CD4-positive, alpha-beta T cell treated with Interleukin-17A for 1 hour (primary cell): ENCODE data around the gene RAB43.

ENCODE experiments used
- DNase-seq: peaks from one replicate; pipeline ENCODE4 v3.0.0-alpha.2; 2020

RAB43 gene

DNA sequence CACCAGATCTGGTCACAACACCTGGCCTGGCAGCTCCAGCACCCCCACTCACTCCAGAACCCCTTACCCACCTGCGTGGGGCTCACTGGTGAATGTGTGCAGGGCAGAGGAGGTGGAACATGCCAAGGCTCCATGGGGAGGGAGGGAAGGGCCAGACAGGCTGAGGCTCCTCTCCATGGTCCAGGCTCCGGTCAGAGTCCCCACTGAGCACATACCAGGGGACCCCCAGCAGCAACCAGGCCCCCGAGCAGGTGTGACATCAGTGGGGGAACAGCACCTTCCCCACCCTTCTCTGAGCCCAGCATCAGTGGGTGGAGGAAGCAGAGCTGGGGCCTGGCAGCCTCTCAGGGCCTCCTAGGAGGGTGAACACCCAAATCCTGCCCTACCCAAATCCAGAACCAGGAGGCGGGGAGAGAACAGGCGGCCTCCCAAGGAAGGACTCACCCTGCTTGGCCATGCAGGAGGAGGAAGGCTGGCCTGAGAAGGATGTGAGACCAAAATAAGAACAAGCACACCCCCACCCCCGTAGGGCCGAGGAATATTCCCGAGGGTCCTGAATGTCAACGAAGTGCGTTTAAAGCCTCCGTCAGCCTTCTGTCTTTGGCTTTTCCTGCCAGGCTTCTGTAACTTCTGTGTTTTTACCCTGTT is 62.2 kb downstream of the RAB43 start:
- no peak for DNase-seq

DNA sequence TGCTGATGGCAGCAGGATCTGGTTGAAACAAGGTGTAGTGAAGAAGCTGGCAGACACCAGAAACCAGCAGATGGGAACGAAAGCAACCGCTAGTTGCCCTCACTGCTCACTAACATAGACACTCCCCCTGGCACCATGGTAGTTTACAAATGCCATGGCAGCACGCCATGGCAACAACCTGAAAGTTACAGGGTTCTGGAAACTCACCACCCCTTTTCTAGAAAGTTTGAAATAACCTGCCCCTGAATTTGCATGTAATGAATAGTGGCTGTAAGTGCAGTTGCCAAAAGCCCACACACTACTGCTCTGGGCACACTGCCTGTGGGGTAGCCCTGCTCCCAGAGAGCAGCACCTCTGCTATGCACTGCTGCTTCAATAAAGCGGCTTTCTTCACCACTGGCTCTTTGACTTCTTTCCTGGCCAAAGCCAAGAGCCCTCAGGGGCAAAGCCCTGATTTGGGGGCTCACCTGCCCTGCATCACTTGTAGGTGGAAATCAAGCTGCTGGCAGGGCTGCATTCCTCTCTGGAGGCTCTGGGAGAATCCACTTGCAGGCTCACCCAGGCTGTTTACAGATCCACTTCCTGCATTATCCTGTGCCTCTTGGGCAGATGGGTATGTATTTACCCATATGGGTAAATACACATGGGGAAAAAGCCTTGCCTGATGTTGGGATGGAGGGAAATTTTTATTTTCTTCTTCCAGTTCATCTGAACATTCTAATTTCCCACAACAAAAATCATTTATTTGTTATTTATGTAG is 63.0 kb downstream of the RAB43 start:
- peak; percentile 15 for DNase-seq

DNA sequence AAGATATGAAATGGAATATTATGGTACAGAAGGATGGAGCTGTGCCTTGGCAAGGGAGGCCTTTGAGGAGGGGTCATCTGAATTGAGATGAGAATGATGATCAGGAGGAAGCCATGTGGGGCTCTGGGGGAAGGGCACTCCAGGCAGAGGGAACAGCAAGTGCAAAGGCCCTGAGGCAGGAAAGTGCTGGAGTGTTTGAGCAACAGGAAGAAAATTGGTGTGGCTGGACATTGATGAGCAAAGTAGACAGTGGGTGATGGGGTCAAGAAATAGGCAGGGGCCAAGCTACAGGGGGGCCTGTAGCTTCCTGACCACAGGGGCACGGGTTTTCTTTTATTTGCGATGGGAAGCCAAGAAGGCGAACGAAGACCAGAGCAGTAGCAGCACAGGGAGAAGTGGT is 64.4 kb downstream of the RAB43 start:
- DNase-seq, result no peak

DNA sequence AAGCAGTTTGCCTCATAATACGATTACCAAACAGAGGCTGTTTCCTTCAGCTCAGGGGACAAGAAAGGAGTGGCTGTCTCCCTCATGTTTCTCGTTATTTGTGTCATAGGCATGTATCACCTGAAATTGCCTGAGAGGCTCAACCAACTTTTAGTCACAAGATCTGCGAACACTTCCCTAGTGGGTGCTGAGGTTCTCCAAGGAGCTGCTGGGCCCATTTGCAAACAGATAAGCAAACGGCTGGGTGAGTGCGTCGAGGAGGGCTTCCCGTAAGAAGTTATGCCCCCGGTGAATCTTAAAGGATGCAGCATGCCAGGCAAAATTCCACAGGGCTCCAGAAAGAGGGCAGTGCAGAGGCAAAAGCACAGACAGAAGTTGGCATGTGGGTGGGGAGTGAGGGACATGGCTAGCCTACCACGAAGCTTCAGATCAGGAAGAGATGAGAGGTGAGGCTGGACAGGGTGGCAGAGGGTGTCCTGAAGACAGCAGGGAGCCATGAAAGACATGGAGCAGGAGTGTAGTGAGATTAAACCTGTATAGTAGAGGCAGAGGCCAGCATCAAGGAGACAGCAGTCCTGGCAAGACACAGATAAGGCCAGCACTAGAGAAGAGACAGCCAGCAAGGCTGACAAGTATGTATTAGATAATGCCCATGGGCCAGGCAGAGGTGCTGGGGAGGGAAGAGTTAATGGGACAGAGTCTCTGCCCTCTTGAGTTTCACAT is 65.0 kb downstream of the RAB43 start:
- no peak for DNase-seq

DNA sequence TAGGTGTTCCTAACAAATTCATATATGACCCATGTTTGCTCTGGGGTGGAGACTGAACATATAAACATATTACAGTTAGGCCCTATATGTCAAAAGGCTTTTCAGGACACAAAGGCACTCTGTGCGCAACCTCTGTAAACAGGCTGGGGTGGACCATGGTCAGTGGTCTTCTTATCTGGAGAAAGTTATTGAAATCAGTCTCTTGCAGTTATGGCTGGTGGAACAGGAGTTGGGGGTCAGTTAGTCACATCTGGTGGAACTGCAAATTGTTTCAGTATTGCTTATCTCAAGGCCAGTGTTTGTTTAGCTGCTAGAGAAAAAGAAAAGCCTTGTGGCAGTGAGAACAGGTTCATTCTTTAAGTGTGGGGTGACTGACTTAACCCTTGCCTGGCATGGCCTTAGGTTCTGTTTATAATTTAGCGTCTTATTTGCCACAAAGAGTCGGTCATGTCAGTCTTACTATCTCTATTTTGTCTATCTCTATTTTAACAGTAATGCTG is 66.9 kb downstream of the RAB43 start:
- DNase-seq, result no peak

DNA sequence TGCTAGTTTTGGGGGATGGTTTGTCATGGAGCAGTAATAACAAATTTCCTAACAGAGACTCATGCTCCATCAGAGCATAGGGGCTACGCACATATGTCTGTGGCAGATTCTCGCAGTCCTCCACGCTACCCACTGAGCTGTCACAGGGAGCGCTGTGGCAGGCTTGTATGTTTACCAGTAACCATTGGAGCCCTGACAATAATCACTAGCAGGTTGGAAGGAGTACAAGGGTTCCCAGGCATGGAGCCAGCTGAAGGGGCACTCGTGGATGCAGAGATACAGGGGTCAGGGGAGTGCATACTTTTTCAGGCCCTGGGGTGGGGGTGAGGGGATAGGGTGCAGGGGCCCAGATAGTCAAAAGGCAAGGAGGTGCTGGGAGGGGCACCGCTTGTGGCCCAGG is 68.9 kb downstream of the RAB43 start:
- DNase-seq, result no peak

DNA sequence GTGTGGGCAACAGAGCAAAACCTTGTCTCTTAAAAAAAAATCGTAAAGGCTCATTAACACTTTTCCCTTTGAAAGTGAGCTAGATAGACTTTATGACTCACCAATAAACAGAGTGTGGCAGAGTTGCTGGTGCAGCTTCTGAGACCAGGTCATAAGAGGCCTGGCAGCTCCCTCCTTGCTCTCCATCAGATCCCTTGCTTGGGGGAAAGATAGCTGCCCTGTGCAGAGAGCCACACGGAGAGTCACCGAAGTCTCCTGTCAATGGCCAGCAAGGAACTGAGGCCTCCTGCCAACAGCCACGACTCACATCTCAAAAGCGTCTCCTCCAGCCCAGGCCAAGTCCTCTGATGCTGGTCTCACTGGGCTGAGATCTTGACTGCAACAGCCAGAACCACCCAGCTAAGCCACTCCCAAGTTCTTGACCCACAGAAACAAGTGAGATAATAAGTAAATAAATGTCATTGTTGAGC is 69.7 kb downstream of the RAB43 start:
- no peak for DNase-seq

DNA sequence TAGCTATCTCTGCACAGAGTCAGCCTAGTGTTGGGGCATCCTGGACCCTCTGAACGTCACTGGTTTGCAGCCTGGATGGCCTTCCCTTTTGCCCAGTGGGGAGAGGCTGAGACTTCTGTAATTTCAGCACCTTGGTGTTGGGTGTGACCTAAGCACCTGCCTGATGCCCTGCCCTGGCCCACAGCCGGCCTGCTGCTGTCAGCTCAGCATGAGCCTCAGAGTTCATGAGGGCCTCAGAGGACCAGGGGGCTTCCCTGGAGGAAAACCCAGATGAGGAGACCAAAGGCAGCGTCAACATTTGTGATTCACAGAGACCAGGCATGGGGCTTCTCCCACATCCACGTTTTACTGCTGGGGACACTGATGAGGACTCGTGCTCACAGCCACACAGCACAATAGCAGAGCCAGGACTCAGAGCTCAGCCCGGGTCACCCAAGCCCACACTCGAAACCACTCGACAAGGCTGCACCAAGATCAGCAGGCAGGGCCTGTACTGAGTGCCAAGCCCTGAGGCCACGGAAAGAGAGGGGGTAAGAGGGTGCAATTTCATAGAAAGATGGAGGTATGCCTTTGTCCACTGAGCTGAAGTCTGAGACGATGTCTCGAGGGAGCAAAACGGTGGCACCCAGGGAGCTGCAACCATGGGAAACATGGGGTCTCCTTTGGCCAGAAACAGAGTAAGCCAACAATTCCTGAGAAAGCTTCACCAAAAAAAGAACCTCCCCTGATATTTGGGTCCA is 70.9 kb downstream of the RAB43 start:
- DNase-seq, result no peak

DNA sequence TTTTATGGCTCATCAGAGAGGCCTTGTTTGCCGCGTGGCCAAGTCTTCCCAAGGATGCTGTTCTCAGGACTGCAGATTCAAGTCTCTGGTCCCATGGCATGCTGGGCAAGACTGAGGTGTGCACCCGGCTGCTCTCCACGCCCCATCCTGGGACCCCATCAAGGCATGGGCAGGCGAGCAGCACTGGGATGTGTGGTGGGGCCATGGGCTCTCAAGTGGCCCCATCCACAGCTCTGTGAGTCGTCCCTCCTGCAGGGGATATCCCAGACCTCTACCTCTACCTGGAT is 74.1 kb downstream of the RAB43 start:
- no peak for DNase-seq

DNA sequence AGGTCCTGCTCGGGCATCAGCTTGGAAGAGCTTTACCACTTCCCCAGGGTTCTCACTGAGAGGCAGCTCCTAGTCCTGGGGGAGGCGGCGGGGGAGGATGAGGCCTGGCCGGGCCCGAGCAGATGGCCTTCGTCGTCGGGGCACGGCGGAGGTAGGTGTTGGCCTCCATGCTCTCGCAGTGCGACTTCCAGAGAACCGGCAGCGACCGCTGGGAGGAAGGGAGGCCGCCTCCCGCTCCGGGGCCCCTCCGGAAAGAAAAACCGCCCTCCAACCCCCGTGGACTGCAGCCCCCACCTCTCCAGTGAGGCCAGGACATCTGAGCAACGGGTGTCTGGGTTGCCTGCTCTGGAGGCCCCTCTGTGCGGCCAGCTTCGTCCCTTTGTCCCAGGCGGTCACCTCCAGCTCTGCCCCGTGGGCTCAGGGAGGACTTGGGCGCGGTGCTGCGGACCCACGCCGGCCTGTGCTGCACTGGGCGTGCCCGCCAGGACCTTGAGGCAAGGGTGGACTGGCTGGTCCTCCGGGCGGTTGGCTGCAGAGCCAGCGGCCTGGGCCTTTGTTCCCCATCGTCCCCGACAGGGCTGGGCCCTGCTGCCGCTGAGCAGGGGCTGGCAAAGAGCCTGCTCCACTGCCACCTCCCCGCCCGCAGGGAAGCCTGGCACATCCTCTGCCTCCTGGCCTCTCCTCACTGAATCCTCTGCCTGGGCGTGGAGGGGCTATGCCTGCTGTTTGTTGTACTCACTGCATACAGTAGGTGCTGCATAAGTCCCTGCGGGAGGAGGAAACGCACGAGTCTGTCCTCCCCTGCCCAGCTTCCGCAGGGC is 74.7 kb downstream of the RAB43 start:
- DNase-seq, result no peak

DNA sequence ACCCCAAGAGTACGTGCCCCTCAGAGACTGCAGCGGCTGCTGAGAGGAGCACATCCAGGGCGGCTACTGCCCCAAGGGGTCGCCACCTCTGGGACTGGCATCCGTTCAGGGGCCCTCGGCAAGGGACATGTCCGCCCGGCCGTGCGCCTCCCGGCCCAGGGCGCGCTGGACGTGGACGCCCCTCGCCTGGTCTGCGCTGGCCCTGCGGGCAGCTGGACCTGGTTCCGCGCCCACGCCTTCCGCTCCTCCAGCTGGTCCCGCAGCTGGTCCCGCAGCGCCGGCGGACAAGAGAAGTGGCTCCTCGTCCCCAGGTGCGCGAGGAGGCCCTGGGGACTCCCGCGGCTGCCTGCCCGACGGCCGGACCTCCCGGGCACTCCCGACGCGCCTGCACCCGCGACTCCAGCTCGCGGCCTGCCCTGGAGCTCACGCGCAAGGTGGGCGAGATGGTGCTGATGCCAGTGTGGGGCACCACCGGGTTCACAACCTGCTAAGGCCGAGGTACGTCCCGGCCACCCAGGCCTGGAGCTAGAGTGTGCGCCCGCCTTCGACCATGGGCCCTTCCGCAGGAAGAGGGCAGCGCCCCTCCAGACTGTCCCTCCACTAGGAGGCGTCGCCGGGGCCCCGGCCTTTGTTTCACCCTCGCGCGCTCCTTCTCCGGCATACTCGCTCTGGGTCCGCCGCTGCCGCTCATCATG is 75.4 kb downstream of the RAB43 start:
- no peak for DNase-seq

DNA sequence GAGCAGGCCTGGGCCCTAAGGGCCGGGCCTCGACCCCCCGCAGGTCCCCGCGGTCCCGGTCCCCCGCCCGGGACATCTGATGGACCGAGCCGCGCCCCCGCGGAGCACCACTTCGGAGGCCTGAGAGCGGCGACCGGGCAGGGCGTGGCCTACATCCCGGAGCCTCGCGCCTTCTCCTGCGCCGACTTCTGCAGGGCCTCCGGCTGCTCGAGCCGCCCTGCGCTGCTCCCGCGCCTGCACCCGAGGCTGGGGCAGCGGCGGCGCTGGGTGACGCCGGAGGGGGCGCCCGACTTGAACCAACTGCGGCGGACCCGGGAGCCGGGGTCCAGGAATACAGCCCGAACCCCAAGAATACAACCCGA is 75.9 kb downstream of the RAB43 start:
- peak; percentile 15 for DNase-seq

DNA sequence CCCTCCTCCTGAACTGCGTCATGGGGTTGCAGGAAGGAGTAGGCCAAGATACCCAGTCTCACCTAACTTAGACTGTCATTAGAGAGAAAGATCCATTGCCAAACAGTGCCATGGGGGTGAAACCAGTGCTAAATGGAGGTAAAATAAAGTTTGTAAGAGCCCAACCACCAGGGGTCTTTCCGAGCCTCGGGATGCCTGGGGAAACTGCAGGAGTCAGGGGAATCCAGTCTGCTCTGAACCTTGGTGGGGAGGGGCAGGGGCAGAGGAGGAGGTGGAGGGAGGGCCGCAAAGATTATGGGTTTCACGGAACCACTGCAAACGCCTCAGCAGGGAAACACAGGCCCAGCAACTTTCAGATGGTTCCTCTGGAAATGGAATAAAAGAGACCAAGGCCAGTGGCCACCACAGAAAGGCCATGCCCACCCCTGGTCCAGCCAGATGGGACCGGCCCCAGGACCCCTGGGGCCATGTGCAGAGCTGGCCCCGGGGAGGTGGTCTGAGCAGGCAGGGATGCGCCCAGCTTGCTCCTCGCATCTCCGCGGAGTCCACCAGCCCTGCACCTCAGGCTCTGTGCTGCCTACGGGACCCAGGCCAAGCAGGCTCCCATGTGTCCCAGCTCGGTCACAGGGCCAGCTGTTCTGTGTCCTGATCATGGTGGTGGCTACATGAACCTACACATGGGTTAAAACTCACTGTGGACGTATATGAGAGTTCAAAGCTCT is 80.9 kb downstream of the RAB43 start:
- DNase-seq, result no peak

DNA sequence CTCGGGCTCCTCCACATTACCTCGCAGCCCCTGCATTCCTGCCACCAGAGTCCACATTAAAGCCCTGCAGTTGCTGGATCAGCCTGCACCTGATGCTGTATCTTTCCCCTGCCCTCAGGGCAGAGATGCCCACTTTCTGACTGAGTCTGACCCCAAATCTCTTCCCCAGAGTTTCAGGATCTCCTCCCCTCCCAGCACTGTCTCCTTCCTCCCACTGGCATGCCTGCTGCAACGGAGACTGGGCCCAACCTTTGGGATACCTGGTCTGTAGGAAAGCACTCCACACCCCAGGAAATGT is 81.6 kb downstream of the RAB43 start:
- no peak for DNase-seq

DNA sequence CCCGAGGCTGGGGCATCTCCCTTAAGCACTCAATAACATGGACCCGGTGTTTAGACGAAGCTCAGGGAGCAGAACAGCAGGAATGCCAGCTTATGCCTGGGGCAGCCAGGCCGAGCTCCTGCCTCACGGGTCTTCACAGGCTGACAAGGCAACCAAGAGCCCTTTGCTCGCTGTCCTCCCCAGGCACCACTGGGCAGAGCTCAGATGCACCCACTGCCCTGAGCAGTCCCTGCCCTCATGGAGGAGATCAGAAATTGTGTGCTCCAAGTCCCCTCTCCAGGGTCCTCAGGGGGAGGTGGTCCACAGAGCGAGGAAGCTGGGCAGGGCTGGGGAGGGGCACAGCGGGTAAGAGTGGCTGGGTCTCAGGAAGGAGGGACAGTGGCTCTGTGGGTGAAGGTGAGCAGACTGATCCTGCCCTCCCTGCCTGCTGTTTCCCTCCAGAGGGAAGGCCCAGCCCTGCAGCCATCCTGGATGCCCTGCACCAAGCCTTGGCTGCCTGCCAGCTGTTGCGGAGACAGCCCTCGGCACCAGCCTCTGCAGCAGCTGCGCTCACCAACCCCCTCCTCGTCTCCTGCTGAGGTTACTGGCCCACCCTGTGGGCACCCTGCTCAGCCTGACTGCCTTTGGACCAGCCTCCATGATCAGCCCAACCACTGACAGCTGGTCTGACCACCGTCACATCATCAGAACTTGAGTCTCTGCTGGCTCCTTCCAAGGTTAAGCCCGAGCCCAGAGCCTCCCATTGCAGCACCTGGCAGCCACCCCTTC is 82.1 kb downstream of the RAB43 start:
- DNase-seq, result no peak

DNA sequence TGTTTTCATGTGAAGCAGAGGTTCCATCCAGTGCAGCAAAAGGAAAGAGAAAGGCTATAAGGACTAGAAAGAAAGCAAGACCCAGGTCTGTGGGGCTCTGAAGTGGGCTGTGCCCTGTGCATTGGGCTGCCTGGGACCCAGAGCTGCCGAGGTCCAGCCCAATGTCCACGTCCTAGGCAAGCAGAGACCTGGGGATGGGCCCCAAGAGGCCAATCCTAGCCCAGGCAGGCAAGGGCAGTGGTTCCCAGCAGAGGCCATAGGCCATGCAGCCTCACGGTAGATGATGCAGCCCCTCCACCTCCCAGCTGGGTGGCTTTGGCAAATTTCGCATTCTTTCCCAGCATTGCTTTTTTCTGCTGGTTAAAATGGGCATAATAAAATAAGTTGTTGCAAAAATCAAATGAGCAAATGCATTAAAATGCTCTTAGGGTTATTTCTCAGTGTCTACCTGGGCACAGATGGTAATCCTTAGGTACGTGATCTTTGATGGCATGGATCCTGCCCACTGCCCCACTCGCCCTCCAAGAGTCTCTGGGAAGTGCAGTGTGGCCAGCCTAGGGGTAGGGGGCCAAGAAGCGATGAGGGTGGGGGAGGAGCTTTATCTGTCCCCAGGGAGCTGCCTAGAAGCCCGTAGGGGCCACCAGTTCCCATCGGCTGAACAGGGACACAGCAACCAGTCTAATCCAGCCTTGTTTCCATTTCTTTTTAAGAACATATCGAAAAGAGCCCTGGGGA is 83.3 kb downstream of the RAB43 start:
- no peak for DNase-seq
